SU-DHL-6 (cell line): ENCODE data around the gene POLA2.

ENCODE experiments used
- H2AFZ ChIP-seq: fragments of 200-600 bp; sonication (generic); 2 replicates; pipeline ENCODE4 v1.6.1; 2014; ENCODE audit warnings: low read depth, mild to moderate bottlenecking, moderate library complexity, mixed read lengths, antibody characterized with exemption, low read length; ENCODE audit not compliant: severe bottlenecking
- H3F3A ChIP-seq: fragments of 200-600 bp; shearing (Covaris generic); 2 replicates; pipeline ENCODE4 v1.6.0; 2016; ENCODE audit warnings: antibody characterized with exemption, mild to moderate bottlenecking; ENCODE audit not compliant: insufficient read depth
- H3K27ac ChIP-seq: fragments of 200-600 bp; sonication (generic); 2 replicates; pipeline ENCODE4 v1.5.1; 2016; ENCODE audit warnings: low read depth, mild to moderate bottlenecking, low read length, moderate library complexity, mixed read lengths
- H3K27me3 ChIP-seq: fragments of 200-600 bp; sonication (generic), shearing (Covaris generic); 2 replicates; pipeline ENCODE4 v1.6.0; 2014; ENCODE audit warnings: mild to moderate bottlenecking, low read length
- H3K36me3 ChIP-seq: fragments of 200-600 bp; sonication (generic); 2 replicates; pipeline ENCODE4 v1.6.1; 2014; ENCODE audit warnings: mild to moderate bottlenecking, low read length, mixed read lengths
- H3K4me2 ChIP-seq: fragments of 300-600, 200-600 bp; shearing (Covaris generic), sonication (generic); 2 replicates; pipeline ENCODE4 v1.6.0; 2014; ENCODE audit warnings: low read length, low read depth, mild to moderate bottlenecking; ENCODE audit not compliant: poor library complexity, severe bottlenecking
- H3K4me3 ChIP-seq: fragments of 200-600 bp; sonication (generic); 2 replicates; pipeline ENCODE4 v1.5.1; 2014; ENCODE audit warnings: antibody characterized with exemption, low read length, mild to moderate bottlenecking, mixed read lengths; ENCODE audit not compliant: insufficient read depth, poor library complexity, severe bottlenecking
- H3K79me2 ChIP-seq: fragments of 200-600 bp; sonication (generic); 2 replicates; pipeline ENCODE4 v1.6.1; 2014; ENCODE audit warnings: mild to moderate bottlenecking, low read length, moderate library complexity; ENCODE audit not compliant: insufficient read depth
- H3K9ac ChIP-seq: fragments of 200-600 bp; sonication (generic); 2 replicates; pipeline ENCODE4 v1.7.0; 2014; ENCODE audit warnings: mild to moderate bottlenecking, low read length
- H3K9me2 ChIP-seq: fragments of 200-600 bp; sonication (generic); replicated peaks from 2 replicates; pipeline ENCODE4 v1.6.1; 2014; ENCODE audit warnings: low read length; ENCODE audit not compliant: insufficient read depth
- H3K9me3 ChIP-seq: fragments of 200-600 bp; sonication (generic); 2 replicates; pipeline ENCODE4 v1.6.1; 2014; ENCODE audit warnings: low read length, mixed read lengths; ENCODE audit not compliant: insufficient read depth
- H4K20me1 ChIP-seq: fragments of 200-600 bp; sonication (generic); 2 replicates; pipeline ENCODE4 v1.6.1; 2014; ENCODE audit warnings: low read depth, mild to moderate bottlenecking, antibody characterized with exemption, low read length, moderate library complexity, mixed read lengths
- EZH2phosphoT487 ChIP-seq: fragments of 200-600 bp; sonication (generic), shearing (Covaris generic); conservative IDR thresholded peaks from 2 replicates; pipeline ENCODE4 v1.6.1; 2018; ENCODE audit warnings: mild to moderate bottlenecking, antibody characterized with exemption, low read length, moderate library complexity, mixed read lengths
- TF ChIP-seq, protein P1 (sequence below): fragments of 200-600 bp; sonication (generic); IDR thresholded peaks from one replicate; pipeline ENCODE4 v1.5.1; 2017; ENCODE audit warnings: antibody characterized with exemption, mild to moderate bottlenecking, low read length, moderate library complexity; ENCODE audit not compliant: insufficient read depth, poor library complexity, severe bottlenecking

POLA2 gene

DNA sequence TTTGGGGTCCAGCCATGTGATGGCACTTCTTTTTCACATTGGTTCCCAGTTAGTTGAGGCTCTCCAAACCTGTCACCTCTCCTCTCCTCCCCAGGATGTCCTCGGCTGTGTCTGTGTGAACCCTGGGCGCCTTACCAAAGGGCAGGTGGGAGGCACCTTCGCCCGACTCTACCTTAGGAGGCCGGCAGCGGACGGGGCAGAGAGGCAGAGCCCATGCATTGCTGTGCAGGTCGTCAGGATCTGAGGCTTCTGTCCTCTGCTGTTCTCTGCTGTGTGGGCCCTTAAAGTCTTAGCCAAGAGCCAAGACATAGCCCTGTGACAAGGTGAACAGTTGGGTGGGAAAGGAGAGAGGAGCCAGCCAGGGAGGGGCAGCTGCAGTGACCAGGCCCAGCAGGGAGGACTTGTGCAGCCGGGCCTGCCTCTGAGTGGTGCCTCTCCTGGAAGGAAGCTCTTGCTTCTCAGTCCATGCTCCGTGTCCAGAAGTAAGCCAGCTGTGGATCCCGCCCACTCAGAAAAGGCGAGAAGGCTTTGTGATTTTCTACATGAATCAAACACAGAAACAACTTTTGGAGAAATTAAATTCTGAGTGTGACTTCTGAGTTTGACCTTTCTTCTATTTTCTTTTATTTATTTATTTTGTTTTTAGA lies 35.4 kb downstream of the POLA2 start:
- Histone ChIP-seq H3K9ac (no peak overlapping the region), H3F3A (no peaks in the 10 kb centered on the region), H3K36me3 (peaks cover 7% of the 10 kb centered on the region; the same call in 1 of the 2 replicates), H3K27ac (no peak overlapping the region), H3K4me3 (no peak overlapping the region), H3K79me2 (no peaks in the 10 kb centered on the region), H3K9me3 (no peaks in the 10 kb centered on the region), H3K4me2 (no peak overlapping the region), H3K9me2 (no peaks in the 10 kb centered on the region), H4K20me1 (no peaks in the 10 kb centered on the region), H2AFZ (no peak overlapping the region), H3K27me3 (no peaks in the 10 kb centered on the region)
- TF ChIP-seq EZH2phosphoT487, result no peak
- TF ChIP-seq, protein P1, sequence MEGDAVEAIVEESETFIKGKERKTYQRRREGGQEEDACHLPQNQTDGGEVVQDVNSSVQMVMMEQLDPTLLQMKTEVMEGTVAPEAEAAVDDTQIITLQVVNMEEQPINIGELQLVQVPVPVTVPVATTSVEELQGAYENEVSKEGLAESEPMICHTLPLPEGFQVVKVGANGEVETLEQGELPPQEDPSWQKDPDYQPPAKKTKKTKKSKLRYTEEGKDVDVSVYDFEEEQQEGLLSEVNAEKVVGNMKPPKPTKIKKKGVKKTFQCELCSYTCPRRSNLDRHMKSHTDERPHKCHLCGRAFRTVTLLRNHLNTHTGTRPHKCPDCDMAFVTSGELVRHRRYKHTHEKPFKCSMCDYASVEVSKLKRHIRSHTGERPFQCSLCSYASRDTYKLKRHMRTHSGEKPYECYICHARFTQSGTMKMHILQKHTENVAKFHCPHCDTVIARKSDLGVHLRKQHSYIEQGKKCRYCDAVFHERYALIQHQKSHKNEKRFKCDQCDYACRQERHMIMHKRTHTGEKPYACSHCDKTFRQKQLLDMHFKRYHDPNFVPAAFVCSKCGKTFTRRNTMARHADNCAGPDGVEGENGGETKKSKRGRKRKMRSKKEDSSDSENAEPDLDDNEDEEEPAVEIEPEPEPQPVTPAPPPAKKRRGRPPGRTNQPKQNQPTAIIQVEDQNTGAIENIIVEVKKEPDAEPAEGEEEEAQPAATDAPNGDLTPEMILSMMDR, result no peak

DNA sequence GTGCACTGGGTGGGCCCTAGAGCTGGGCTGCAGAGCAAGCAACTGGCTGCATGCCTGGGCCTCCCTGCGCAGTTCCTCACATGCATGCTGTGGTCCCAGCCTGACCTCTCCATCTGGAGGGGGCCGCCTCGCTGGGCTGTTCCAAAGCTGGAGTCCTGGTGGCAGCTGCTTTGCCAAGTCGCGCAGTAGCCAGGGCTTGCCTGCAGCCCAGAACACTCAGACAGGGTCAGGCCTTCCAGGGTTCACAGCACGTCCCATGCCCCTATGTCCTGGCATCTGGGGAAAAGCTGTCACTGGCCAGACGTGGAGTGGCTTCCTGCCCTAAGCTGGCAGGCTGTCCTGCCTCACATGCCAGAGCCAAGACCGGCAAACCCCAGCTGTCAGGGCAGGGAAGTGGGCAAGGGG lies 36.4 kb downstream of the POLA2 start:
- Histone ChIP-seq H3K36me3 (peaks cover 7% of the 10 kb centered on the region; the same call in 1 of the 2 replicates), H4K20me1 (no peaks in the 10 kb centered on the region), H3K4me2 (no peak overlapping the region), H3K79me2 (no peaks in the 10 kb centered on the region), H3K27ac (no peak overlapping the region), H3K27me3 (no peaks in the 10 kb centered on the region), H3K4me3 (no peak overlapping the region), H3K9me3 (no peaks in the 10 kb centered on the region), H3K9me2 (no peaks in the 10 kb centered on the region), H2AFZ (no peak overlapping the region), H3K9ac (no peak overlapping the region), H3F3A (no peaks in the 10 kb centered on the region)
- TF ChIP-seq EZH2phosphoT487, result no peak
- TF ChIP-seq, protein P1, result no peak

DNA sequence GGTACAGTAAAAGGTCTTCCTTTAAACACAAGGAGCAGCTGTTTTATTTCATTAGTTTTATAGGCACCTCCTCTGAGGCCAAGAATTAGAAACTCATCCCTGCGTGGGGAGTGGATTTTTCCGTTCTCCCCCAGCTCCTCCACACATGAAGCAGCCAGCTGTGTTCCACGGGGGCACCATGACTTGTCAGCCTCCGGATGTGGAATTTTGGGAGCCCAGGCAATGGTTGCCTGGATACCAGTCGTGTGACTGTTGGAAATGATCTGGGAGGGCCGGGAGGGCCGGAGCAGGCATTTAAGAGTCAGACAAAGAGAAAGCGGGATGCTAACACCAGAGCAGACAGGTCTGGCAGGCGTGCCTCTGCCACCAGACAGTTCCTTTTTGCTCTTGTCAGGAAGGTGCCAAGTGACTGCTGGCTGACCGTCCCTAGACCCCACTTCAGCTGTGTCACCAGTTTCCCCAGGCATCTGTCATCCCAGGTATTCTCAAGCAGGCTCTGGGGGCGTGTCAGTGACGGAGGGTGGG lies 37.0 kb downstream of the POLA2 start:
- Histone ChIP-seq H3K9me2 (no peaks in the 10 kb centered on the region), H3K4me2 (no peak overlapping the region), H3F3A (no peaks in the 10 kb centered on the region), H4K20me1 (no peaks in the 10 kb centered on the region), H2AFZ (no peak overlapping the region), H3K36me3 (peaks cover 7% of the 10 kb centered on the region; the same call in 1 of the 2 replicates), H3K27ac (no peak overlapping the region), H3K9ac (no peak overlapping the region), H3K79me2 (no peaks in the 10 kb centered on the region), H3K27me3 (no peaks in the 10 kb centered on the region), H3K4me3 (no peak overlapping the region), H3K9me3 (no peaks in the 10 kb centered on the region)
- TF ChIP-seq EZH2phosphoT487, result no peak
- TF ChIP-seq, protein P1, result no peak
